ENCODE results near the gene CLEC16A.
A peak's percentile ranks its signal among the peaks of the same experiment; 100 is the strongest.

CLEC16A gene

DNA sequence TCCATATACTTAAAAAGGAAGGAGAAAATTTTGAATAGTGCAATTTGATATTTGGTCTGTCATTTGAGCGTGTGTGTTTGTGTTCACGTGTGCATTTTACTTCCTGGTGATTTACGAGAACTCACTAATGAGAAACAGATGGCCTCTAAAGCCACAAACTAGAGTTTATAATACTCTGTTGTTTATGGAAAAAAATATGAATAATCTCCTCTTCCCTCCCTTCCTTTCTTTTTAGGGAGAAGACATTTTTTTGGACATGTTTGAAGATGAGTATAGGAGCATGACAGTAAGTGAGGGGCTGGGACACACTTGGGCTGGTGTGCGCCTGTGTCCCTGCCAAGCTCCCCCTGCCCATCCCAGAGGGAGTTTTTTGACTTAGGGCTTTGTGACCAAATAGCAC, 102.7 kb downstream of the CLEC16A start:
- peak in 2 of 3 experiments; percentile 27 to 54 for DNase-seq

DNA sequence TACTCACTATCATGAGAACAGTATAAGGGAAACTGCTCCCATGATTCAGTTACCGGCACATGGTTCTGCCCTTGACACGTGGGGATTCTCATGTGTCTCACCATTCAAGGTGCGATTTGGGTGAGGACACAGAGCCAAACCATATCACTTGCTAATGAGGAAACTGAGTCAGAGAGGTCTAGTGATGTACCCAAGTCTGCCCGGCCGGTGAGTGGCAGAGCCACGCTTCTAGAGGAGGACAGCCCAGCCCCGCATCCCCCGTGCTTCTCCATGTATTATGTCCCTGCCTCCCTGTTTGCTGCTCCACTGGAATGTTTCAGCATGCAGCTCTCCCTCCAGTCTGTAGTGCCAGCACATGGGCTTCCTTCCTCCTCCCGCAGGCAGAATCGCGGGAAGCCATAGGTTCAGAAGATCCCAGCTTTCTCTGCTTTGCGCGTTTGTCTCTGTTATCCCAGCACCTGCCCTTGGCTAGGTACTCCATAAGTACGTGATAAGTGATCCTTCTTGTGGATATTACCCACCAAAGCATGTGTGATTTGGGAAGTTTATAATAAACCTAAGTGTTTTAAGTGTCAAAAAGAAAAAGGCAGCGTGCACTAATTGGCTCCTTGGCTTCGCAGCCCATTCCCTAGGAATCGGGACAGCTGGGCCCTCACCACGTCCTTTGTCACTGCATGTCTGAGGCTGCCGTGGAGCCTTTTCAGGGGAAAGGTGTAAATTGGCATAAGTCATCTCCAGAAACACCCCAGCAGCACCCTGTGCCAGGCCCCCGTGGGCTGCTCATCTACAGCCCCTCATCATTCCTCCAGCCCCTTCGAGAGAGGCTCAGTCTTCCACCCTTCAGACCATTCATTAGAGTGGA, 103.8 kb downstream of the CLEC16A start:
- peak in 1 of 3 experiments; percentile 29 for DNase-seq

- no peak for DNase-seq
These were observed 105.2 kb downstream of the CLEC16A start for GRCh38 chr16:11049396-11050059.

DNA sequence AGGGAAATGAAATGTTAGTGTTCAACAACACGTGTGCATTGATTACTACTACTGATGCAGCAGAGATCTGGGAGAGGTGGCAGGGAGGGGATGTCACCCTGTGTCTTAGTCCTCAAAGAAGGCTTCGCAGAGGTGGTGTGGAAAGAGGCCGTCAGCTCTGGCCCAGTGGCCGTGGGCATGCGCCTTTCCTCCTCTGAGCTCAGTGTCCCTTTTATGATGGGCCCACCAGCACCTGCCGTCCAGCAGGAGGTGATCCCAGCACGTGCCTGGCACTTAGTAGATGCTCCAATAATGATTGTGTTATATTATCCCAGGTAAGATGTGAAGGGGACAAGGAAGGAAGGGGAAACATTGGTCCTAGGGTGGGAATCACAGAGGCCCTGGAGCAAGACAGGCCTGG, 106.2 kb downstream of the CLEC16A start:
- DNase-seq: no peak

- peak in 2 of 3 experiments; percentile 54 to 78 for DNase-seq
These were observed 106.6 kb downstream of the CLEC16A start for GRCh38 chr16:11050944-11051343.

GRCh38 chr16:11051430-11051829, 107.1 kb downstream of the CLEC16A start:
- no peak for DNase-seq

GRCh38 chr16:11051879-11052808, 107.8 kb downstream of the CLEC16A start:
- no peak for DNase-seq

DNA sequence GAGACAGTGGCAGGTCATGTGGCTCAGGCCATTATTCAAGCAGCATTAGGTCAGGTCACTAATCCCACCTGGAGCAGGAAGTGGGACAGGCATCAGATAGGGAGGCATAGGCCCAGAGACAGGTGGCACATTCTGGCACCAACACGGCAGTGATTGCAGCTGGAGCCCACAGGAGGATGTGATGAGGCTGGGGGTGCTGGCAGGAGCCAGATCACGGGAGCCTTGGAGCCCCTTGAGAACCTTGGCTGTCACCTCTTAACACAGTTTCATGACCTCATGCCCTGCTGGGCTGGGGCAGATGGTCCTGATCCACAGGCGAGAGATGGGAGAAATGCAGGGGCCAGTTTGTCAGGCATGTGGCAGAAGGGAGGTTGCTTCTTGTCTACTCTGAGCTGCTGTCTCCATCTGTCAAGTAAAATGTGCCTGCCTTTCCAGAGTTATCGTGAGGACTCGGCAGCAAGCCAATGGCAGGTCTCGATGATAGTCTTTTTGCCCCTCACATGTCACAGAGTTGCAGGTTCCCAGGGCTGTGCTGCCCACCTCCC, 109.6 kb downstream of the CLEC16A start:
- DNase-seq: no peak

DNA sequence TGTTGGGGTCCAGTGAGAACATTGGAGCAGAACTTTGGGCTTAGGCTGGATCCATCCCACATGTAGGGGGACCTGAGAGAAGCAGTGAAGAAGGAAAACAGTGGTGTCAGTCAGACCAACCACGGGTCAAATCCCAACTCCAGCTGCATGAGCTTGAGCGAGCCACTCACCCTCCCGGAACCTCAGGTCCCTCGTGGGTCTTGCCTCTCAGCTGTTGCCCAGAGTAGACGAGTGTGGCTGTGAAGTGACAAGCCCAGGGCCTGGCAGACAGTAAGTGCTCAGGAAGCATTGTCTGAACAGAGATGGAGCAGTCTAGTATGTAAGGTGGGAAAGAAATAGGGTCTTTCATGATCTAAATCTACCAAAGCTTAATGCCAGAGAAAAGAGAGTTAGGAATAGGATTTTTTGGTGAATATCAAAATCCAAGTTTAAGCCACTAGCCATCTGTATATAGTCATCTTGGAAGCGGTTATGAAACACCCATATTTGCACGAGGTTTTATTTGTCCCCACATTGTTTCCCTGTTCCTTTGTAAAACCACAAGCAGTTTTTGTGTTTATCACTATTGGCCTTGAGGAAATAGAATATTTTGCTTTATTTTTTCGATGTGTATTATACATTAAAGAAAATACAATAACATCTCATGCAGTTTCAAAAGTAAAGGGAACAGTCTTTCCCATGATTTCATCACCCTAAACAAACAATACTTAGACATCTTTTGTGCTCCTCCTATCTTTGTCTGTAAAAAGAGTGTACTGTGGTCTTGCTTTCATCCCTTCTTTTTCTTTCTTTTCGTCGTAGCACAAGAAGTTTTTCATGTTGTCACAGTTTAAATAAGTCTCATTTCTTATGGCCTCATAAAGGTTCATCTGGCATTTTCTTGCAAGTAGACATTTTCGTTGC, 112.0 kb downstream of the CLEC16A start:
- no peak for DNase-seq

DNA sequence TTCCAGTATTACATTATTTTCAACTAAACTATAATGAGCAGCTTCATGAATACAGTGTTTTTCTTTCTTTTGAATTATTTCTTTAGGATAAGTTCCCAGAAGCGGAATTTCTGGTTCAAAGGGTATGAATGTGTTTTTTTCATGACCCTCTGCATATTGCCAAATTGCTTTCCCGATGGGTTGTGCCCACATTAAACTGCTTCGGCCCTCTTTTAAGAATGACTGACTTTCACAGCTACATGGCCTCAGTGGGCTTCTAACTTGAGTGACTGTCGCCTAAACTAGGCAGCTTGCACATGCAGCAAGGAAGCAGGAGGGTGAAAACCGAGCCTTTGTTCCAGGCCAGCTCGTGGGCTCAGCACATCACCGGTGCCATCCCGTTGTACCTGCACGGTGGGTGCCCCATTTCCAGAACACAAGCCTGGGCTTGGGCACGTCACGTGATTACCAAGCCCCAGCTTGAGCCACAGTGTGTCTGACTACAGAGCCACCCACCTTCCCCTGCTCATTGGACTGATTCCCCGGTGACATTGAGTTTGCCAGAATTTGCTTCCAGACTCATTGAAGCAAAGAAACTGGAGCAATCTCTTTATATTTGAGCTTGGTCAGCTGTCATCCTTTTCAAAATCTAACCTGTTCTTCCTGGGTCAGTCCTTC, 112.8 kb downstream of the CLEC16A start:
- no peak for DNase-seq

- no peak for DNase-seq
These were observed 113.5 kb downstream of the CLEC16A start for GRCh38 chr16:11057711-11058345.

DNA sequence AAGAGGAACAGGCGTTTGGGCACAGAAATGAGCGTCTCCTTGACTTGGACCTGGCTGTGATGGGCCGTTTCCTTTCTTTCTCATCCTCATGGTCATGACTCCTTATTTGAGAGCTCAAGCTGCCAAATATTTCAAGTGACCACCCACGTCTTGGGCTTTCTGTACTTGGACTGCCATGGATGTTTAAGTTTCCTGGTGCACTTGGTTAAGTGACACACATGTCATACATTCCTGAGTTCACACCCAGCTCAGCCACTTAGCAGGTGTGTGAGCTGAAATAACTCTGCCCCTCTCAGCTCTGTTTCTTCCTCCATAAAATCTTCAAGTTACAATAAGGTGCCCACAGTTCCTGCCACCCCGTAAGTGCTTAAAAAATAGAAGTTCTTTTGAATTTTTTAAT, 114.5 kb downstream of the CLEC16A start:
- DNase-seq: no peak

DNA sequence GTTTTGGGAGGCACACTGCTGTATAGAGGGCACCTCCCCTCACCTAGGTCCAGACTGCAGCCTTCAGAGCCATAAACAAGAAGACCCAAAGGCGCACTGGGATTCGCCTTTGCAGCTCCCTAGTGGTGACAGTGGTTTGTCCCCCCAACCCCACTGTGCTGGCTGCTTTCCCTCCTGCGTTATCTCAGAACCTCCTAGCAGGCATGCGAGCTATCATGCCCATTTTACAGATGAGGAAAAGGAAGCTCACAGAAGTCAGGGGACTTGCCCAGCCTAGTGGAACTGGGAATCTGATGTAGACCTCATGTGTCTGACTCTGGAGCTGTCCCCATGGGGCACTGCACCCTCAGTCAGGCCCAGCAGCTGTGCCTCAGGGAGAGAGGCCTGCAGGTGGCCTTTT, 115.2 kb downstream of the CLEC16A start:
- DNase-seq: no peak

- DNase-seq: no peak
These were observed 116.0 kb downstream of the CLEC16A start for GRCh38 chr16:11060364-11060763.

GRCh38 chr16:11060842-11061241, 116.5 kb downstream of the CLEC16A start:
- DNase-seq: no peak

DNA sequence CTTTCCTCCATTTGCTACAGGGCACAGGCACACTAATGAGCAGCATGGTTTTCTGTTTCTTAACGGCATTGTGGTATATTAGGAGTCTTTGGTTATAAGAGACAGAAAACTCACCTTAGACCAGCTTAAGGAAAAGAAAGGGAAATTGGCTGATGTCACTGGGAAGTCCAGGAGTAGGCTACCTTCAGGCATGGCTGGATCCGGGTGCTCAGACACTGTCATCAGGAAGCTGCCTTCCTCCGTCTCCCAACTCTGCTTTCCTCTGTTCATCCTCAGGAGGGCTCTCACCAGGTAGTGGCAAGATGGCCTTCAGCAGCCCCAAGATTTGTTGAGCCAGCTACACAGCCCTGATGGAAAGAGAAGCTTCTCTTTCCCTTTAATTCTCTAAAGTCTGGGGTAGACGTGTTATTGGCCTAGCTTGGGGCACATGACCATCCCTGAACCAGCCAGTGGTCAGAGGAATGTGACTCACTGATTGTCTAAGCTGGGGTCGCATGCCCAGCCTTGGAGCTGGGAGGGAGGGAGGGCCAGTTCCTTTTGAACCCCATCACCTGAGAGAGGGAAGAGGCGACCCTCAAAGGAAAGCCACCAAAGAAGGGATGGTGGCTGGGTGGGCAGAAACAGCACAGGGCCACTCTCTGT, 117.4 kb downstream of the CLEC16A start:
- no peak for DNase-seq

DNA sequence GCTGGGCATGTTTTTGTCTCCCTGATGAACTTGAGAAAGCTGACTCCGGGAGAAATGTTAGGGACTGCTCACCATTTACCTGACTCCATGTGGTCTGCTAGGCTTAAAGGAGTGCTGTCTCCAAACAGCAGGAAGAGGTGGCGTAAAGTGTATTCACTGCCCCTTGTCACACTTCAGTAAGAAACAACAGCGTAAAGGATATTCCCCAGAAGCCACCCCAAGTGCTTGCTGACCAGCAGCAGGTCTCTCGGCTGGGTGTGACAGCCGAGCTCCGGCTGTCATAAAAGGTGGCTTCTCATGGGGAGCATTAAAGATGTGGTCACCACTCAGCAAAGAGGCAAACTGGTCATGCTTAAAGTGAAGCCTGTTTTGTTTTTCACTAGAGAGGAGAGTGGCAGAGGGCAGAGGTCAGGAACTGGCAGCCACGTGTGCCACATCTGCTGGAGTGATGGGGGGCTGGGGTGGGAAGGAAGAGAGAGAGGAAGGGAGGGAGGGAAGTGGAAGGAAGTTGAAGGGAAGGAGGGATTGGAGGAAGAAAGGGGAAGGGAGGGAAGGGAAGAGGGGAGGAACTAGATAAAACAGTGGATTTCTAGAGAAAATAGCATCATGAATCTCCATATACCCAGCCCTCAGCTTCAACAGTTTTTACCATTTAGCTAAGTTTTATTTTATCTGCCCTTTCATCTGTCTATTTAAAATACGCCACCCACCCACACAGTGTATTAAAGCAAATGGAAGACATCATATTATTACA, 119.3 kb downstream of the CLEC16A start:
- DNase-seq: peak in 2 of 3 experiments; percentile 5 to 67

GRCh38 chr16:11064202-11064540, 119.8 kb downstream of the CLEC16A start:
- DNase-seq: no peak

DNA sequence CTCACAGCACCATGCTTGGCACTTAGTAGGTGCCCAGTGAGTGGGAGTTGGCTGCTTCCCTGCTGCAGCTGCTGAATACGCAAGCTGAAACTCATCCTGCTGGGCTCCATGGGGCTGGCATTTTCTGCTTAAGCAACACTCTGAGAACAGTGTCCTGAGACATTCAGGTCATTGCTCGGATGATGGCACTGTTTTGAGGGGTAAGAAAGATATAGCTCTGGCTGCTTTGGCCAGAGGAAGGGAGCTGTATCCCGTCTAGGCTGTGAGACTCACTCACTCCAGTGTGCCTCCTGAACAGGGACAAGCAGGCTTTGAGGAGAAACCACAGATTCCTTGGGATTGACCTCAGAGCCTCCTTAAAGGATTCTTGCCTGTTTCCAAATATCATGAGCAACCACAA, 120.5 kb downstream of the CLEC16A start:
- no peak for DNase-seq
